Heart left ventricle (tissue), 13 donors: ENCODE measurements around the gene SLC22A23.

Experiments used
- CTCF ChIP-seq, 12 donors: fragments of 200-600 bp; sonication (generic) in 4 of 12; IDR thresholded peaks; one replicate each; pipeline versions ENCODE4 v1.5.0 to v1.8.0; 2018 to 2022; ENCODE audit warnings: antibody characterized with exemption in 12 of 12, mild to moderate bottlenecking in 5 of 12
- POLR2A ChIP-seq, 2 donors: fragments of 450-650 bp; IDR thresholded peaks; one replicate each; pipeline ENCODE4 v1.6.1; 2017; ENCODE audit warnings: antibody characterized with exemption in 2 of 2, mild to moderate bottlenecking in 2 of 2, moderate library complexity in 2 of 2
- donor health status: ischemic (EF 13 %, LVEDD 7.1; RV severe dilation, severe dysfunction).
- donor health status: DM: no; HTN: yes; CAD: no.
- donor health status: DM: no; HTN: no; CAD: no.
- donor health status: ischemic (EF 25% LVEDD 6.9; RV normal size, moderate dysfunction).
- donor health status: ischemic (EF 25% LVEDD 5.7; RV mildly dilated, moderate dysfunction).
- donor health status: ischemic (EF 35%, LVEDD 5.7; RV mildly dilated, moderate dysfunction).
- donor health status: nonischemic (EF 11% LVEDD 7.7; RV severe dilation, severe dysfunction).
- donor health status: DM: yes; HTN: yes; CAD: no.
- donor health status: PGD.
- donor health status: ischemic (EF 29% LVEDD 5.4; RV normal size, mild dysfunction).
- donor health status: nonischemic (EF 23%, LVEDD 6.1; RV moderate dilation, normal function).

DNA sequence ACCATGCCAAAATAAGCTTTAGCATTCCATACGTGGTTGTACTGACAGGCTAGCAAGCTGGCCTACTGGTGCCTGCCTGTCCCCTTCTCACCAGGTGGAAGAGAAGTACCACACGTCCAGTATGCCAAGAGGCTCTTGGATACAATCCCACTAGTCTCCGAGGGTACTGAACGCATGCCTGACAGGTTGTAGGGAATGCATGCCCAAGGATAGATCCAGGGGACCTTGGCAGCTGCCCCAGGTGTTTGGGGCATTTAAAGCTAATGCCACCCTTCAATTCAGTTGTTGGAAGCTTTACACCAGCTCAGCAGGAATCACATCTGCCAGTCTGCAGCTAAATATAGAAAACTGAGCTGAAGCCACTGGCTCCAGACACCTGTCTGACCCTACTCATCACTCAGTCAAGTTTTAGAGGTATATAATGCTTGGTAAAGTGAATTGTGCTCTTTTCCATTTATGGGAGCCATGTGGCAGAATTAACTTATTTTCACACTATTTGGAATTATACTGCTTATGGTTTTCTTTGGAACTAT is 234.3 kb downstream of the SLC22A23 start:
- no peak for TF ChIP-seq CTCF (IDR thresholded peaks at IDR 0.05)
- TF ChIP-seq POLR2A (IDR thresholded peaks at IDR 0.05): no peak
